Measurements from ENCODE around the gene MINDY4.

MINDY4 gene

DNA sequence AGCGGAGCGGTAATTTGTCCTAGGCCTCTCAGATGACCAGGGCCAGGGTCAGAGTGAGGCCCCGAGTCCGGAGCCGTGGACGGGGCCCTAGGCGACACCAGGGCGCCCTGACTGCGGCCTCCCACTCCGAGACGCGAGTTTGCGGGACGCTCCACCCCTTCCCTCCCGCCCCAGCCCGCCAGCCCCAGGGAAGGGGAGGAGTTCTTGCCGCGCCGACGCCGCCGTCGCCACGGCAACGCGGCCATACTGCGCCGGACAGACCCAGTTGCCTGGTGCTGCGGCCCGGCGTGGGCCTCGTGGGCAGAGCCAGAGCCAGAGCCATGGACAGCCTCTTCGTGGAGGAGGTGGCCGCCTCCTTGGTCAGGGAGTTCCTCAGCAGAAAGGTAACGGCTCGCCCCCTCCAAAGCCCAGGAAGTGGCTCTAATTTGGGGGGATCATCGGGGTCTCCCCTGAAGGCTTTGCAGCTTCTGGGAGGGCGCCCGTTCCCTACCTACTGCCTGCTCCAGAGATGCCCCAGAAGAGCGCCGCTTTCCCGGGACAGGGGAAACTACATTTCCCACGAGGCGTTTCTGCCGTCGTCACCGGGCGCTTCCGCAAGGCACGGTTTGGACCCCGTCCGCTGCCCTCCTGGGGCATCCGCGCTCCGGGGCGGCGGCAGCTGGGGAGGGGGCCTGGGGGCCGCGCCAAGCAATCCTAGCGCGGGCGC lies at the start of gene MINDY4:
MINDY4 (plus strand) TSS at position 244 of the 706 bp plus-strand sequence; CDS start at position 321, 77 bp downstream.
- Histone ChIP-seq H4K20me1 (ENCODE audit: control insufficient read depth, insufficient read depth, low read depth, low read length) (no peaks in the 10 kb centered on the region), H3K9me2 (replicated peaks; ENCODE audit: control insufficient read depth, low read length) (no peaks in the 10 kb centered on the region), H3K27ac (ENCODE audit: low read depth, low read length) (no peak within 1 kb of the TSS), H3K9me3 (ENCODE audit: control insufficient read depth, insufficient read depth, low read length) (no peaks in the 10 kb centered on the region), H3K79me2 (ENCODE audit: control insufficient read depth, low read length) (no peaks in the 10 kb centered on the region), H3F3A (ENCODE audit: control insufficient read depth, insufficient read depth) (no peaks in the 10 kb centered on the region), H3K36me3 (ENCODE audit: control insufficient read depth, low read length) (no peaks in the 10 kb centered on the region), H3K4me3 (ENCODE audit: low read length) (peak within 1 kb of the TSS; percentile 82), H3K27me3 (ENCODE audit: control insufficient read depth, low read length) (no peaks in the 10 kb centered on the region), H3K4me1 (ENCODE audit: control insufficient read depth, low read length) (peaks cover 12% of the 10 kb centered on the region), H3K4me2 (ENCODE audit: low read length) (peak within 1 kb of the TSS; percentile 69)
- TF ChIP-seq CTCF (IDR thresholded peaks at IDR 0.05; ENCODE audit: low read depth, low read length, poor library complexity, severe bottlenecking) (no peak), EZH2phosphoT487 (IDR thresholded peaks at IDR 0.05; ENCODE audit: borderline replicate concordance, low read length) (no peak)

DNA sequence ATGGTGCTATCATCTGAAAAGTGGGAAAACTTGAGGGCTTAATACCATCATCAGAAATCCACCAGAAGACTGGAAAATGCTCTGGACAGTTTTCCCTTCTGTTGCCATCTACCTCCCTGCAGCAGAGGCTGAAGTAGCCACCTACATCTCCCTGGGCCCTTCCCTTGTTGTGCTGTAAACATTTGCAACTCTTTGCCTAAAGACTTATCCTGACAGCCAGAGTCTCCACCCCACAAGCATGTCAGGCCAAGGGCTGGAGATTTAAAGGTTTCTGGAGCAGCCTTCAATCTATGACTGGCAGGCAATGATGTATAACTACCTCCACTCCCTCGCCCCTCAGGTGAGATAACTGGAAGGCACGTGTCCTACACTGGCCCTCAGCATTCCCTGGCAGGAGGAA lies 49.0 kb upstream of the MINDY4 start:
- H3K4me3 ChIP-seq (ENCODE audit: low read length): no peak overlapping the region
- no peaks in the 10 kb centered on the region for H3F3A ChIP-seq (ENCODE audit: control insufficient read depth, insufficient read depth)
- no peak for TF ChIP-seq EZH2phosphoT487 (IDR thresholded peaks at IDR 0.05; ENCODE audit: borderline replicate concordance, low read length)
- no peak for TF ChIP-seq CTCF (IDR thresholded peaks at IDR 0.05; ENCODE audit: low read depth, low read length, poor library complexity, severe bottlenecking)
- no peak overlapping the region for H3K27ac ChIP-seq (ENCODE audit: low read depth, low read length)
- H3K79me2 ChIP-seq (ENCODE audit: control insufficient read depth, low read length): no peaks in the 10 kb centered on the region
- peaks cover 15% of the 10 kb centered on the region; the same call in 1 of the 2 replicates for H3K9me3 ChIP-seq (ENCODE audit: control insufficient read depth, insufficient read depth, low read length)
- no peaks in the 10 kb centered on the region for H4K20me1 ChIP-seq (ENCODE audit: control insufficient read depth, insufficient read depth, low read depth, low read length)
- no peak overlapping the region for H3K4me2 ChIP-seq (ENCODE audit: low read length)
- peaks cover 25% of the 10 kb centered on the region for H3K27me3 ChIP-seq (ENCODE audit: control insufficient read depth, low read length)
- no peaks in the 10 kb centered on the region for H3K9me2 ChIP-seq (replicated peaks; ENCODE audit: control insufficient read depth, low read length)
- H3K36me3 ChIP-seq (ENCODE audit: control insufficient read depth, low read length): no peaks in the 10 kb centered on the region
- peaks cover 8% of the 10 kb centered on the region for H3K4me1 ChIP-seq (ENCODE audit: control insufficient read depth, low read length)

- Histone ChIP-seq H3K36me3 (ENCODE audit: control insufficient read depth, low read length) (no peaks in the 10 kb centered on the region), H3K4me2 (ENCODE audit: low read length) (no peak overlapping the region), H3K9me2 (replicated peaks; ENCODE audit: control insufficient read depth, low read length) (no peaks in the 10 kb centered on the region), H3K4me3 (ENCODE audit: low read length) (no peak overlapping the region), H3K27ac (ENCODE audit: low read depth, low read length) (no peak overlapping the region), H3K4me1 (ENCODE audit: control insufficient read depth, low read length) (peaks cover 12% of the 10 kb centered on the region), H3K27me3 (ENCODE audit: control insufficient read depth, low read length) (peaks cover 30% of the 10 kb centered on the region), H3K9me3 (ENCODE audit: control insufficient read depth, insufficient read depth, low read length) (peaks cover 13% of the 10 kb centered on the region; the same call in 1 of the 2 replicates), H3F3A (ENCODE audit: control insufficient read depth, insufficient read depth) (no peaks in the 10 kb centered on the region), H4K20me1 (ENCODE audit: control insufficient read depth, insufficient read depth, low read depth, low read length) (no peaks in the 10 kb centered on the region), H3K79me2 (ENCODE audit: control insufficient read depth, low read length) (no peaks in the 10 kb centered on the region)
- no peak for TF ChIP-seq CTCF (IDR thresholded peaks at IDR 0.05; ENCODE audit: low read depth, low read length, poor library complexity, severe bottlenecking)
- no peak for TF ChIP-seq EZH2phosphoT487 (IDR thresholded peaks at IDR 0.05; ENCODE audit: borderline replicate concordance, low read length)
Observed at GRCh38 chr7:30722671-30723070, 48.5 kb upstream of the MINDY4 start.
